Tongue (tissue), 2 donors: ENCODE results near the gene SYNGR4. TPM values are rescaled to one million over a fixed set of nuclear protein-coding genes. Genes with fewer than 3 reads are reported as not detected.

Source experiments
- DNase-seq: peaks from one replicate; pipeline ENCODE4 v3.0.0-alpha.2; 2015
- total RNA-seq: library from RNA; depleted of rRNA; stranded (reverse); fragments of >200 nt; gene quantifications from one replicate; pipeline ENCODE4 v1.2.3, GENCODE V29; 2014

The SYNGR4 gene
- total RNA-seq, 1 donor from 2014 or later: not detected

- no peak for DNase-seq
Measured at GRCh38 chr19:48397263-48398101, 33.3 kb downstream of the SYNGR4 start.

GRCh38 chr19:48398102-48398374 lies 33.9 kb downstream of the SYNGR4 start:
- no peak for DNase-seq

- peak; percentile 80 for DNase-seq
Measured at GRCh38 chr19:48398375-48399235, 34.4 kb downstream of the SYNGR4 start.

- peak; percentile 44 for DNase-seq
Measured at GRCh38 chr19:48400018-48400742, 36.0 kb downstream of the SYNGR4 start.

DNA sequence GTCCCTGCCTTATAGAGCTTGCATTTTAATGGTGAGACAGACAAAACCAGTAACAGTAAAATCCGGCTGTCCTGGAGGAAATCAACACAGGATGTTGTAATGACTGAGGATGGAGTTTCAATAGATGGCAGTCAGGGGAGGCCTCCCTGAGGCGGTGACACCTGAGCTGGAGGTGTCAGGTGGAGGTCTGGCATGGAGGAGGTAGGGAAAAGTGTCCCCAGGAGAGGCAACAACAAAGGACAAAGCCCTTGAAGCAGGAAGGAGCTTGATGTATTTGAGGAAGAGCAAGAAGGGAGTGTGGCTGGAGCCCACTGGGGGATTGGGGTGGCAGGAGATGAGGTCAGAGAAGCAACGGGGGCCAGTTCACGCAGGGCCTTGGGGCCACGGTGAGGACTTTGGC lies 37.1 kb downstream of the SYNGR4 start:
- DNase-seq: no peak

DNA sequence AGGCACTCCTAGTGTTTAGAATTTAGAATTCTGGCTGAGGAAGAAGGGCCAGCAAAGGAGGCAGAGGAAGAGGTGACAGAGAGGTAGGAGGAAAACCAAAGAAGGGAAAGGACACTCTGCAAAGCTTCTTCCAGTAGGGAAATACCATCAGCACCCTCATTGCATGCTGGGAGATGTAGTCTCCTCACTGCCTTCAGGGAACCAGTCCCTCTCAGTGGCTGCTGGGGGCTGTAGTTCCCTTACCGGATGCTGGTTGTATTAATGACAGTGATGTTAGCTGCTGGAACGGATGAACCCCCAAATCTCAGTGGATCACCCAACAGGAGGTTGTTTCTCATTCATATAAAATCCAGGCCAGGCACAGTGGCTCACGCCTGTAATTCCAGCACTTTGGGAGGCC lies 39.4 kb downstream of the SYNGR4 start:
- DNase-seq: peak; percentile 62

DNA sequence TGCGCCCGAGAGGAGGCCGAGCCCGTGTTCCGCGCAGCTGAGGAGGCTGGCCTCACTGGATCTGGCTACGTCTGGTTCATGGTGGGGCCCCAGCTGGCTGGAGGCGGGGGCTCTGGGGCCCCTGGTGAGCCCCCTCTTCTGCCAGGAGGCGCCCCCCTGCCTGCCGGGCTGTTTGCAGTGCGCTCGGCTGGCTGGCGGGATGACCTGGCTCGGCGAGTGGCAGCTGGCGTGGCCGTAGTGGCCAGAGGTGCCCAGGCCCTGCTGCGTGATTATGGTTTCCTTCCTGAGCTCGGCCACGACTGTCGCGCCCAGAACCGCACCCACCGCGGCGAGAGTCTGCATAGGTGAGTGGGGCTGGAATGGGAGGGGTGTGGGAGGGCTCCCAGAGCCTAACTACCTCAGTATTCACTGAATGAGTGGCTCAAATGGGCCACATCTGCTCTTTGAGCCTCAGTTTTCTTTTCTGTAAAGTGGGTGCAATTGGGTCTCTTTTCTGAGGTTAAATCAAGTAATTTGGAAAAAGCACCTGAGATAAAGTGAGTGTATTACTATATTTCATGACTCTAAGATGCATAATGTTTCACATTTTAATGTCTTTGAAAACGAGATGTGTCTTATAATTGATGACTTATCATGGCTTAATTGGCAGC lies 41.0 kb downstream of the SYNGR4 start:
- DNase-seq: no peak

GRCh38 chr19:48405850-48406249 lies 41.7 kb downstream of the SYNGR4 start:
- DNase-seq: no peak

DNA sequence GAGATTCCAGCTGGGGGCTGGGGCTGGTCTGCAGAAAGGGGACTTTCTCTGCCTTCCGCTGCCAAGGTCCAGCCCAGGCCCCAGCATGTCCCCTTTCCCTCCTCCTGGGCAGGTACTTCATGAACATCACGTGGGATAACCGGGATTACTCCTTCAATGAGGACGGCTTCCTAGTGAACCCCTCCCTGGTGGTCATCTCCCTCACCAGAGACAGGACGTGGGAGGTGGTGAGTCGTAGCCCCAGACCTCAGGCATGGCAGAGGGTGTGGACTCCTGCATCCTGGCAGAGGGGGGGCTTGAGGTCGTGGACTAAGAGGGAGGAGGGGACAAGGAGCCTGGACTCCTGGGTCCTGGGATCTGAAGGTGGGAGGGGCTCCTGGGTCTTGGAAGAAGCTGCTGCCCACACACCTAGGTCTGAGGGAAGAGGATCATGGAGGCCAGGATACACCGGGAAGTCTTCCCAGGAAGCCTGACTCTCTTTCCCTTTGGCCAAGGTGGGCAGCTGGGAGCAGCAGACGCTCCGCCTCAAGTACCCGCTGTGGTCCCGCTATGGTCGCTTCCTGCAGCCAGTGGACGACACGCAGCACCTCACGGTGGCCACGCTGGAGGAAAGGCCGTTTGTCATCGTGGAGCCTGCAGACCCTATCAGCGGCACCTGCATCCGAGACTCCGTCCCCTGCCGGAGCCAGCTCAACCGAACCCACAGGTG lies 49.9 kb downstream of the SYNGR4 start:
- no peak for DNase-seq

DNA sequence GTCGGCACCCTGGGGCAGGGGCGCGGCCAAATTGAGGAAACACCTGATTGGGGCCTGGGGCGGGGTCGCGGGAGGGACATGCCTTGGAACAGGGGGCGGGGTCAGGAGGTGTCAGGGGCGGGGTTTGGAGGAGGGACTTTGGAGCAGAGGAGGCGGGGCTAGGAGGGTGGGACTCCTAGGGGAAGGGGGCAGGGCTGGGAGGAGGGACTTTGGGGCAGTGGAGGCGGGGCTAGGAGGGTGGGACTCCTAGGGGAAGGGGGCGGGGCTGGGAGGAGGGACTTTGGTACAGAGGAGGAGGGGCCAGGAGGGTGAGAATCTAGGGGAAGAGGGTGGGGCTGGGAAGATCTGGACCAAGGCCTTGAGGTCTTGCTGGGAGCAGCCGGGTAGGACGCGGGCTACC lies 51.2 kb downstream of the SYNGR4 start:
- peak; percentile 55 for DNase-seq

- DNase-seq: no peak
Measured at GRCh38 chr19:48415806-48416221, 51.6 kb downstream of the SYNGR4 start.

- no peak for DNase-seq
Measured at GRCh38 chr19:48417421-48417820, 53.3 kb downstream of the SYNGR4 start.

DNA sequence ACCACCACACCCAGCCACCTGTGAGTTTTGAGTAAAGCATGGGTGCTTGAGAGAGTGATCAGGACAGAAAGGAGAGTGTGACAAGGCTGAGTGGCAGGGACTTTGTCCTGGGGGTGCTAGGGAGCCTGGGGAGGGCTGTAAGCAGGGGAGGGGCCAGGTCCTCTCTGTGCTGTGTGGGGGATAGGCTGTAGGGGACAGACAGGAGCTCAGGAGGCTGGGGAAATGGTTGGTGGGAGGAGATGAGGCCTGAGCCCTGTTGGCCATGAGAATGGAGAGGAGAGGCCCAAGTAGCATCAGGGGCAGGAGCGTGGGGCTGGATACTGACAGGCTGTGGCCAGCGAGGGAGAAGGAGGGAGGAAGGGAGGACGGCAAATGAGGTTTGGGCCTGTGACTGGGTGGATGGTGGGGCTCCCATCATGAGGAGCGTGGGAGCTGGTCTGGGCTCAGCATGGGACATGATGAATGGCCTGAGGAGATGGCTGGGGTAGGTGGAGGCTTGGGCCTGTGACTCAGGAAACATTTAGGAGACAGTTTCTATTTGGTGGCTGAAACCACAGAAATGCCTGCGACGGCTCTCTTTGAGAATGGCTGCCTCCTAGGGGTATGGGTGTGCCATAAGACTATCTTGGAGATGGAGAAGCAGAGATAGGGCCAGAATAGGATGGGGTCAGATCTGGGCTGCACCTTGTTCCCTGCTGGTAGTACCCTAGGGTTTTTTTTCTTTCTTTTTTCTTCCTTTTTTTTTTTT lies 54.3 kb downstream of the SYNGR4 start:
- DNase-seq: no peak

DNA sequence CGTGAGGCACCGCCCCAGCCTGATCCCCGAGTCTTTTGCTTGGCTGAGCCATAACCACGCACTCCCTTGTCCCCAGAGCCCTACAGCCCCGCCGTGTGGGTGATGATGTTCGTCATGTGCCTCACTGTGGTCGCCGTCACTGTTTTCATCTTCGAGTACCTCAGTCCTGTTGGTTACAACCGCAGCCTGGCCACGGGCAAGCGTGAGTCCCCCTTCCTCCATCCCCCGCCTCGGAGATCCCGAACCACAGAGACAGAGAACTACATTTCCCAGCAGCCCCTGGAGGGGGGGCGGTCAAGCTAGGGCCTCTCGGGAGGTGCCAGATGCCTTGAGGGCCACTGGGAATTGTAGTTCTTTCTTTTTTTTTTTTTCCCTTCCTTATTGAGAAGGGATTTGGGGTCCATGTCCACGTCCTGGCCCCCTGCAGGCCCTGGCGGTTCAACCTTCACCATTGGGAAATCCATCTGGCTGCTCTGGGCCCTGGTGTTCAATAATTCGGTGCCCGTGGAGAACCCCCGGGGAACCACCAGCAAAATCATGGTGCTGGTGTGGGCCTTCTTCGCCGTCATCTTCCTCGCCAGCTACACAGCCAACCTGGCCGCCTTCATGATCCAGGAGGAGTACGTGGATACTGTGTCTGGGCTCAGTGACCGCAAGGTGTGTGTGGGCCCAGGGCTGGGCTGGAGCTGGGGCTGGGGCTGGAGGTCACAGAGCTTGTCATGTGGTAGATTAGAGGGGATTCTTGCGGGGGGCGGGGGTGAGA lies 55.2 kb downstream of the SYNGR4 start:
- DNase-seq: peak; percentile 70

- DNase-seq: no peak
Measured at GRCh38 chr19:48421548-48421947, 57.4 kb downstream of the SYNGR4 start.

GRCh38 chr19:48424694-48425219 lies 60.6 kb downstream of the SYNGR4 start:
- DNase-seq: no peak
